Caco-2 (cell line): ENCODE data around the gene ADRA2A. TPM values are rescaled to one million over a fixed set of nuclear protein-coding genes. Genes with fewer than 3 reads are reported as not detected.

Experiments used
- BruUV-seq: library from RNA; stranded (reverse); fragments of 400-500 nt; replicated peaks from 2 replicates; lab custom pipeline; 2021; lab: Mats Ljungman, UMichigan
- CTCF ChIA-PET: fragments of 300-600 bp; sonication (Branson Sonifier 250); formaldehyde crosslinking; loops from one replicate; lab custom pipeline; 2022; ENCODE audit warnings: antibody characterized with exemption; lab: Charles Lee
- POLR2A ChIA-PET: fragments of 300-600 bp; sonication (Branson Sonifier 250); formaldehyde crosslinking; loops from one replicate; lab custom pipeline; 2022; ENCODE audit warnings: antibody characterized with exemption; lab: Charles Lee
- DNase-seq, 2 experiments: peaks; one replicate each; pipeline versions ENCODE4 v3.0.0 to v3.0.0-alpha.2; 2020 to 2022
- H3K27me3 ChIP-seq: replicated peaks from 2 replicates; pipeline ENCODE4 v1.6.0; 2011; ENCODE audit warnings: low read length; ENCODE audit not compliant: control insufficient read depth, insufficient read depth
- H3K36me3 ChIP-seq: 2 replicates; pipeline ENCODE4 v1.5.1; 2011; ENCODE audit warnings: low read length; ENCODE audit not compliant: control insufficient read depth, insufficient read depth
- H3K4me1 ChIP-seq: fragments of 250-450 bp; sonication (Bioruptor Pico); 2 replicates; pipeline ENCODE4 v1.5.1; 2020; ENCODE audit warnings: mild to moderate bottlenecking
- H3K4me3 ChIP-seq: 2 replicates; pipeline ENCODE4 v1.5.1; 2011; ENCODE audit warnings: low read depth, mild to moderate bottlenecking, control low read depth, low read length
- H3K9me3 ChIP-seq: fragments of 250-450 bp; sonication (Bioruptor Pico); 2 replicates; pipeline ENCODE4 v1.5.1; 2020; ENCODE audit warnings: mild to moderate bottlenecking, moderate library complexity
- H3K27ac Mint-ChIP-seq: one replicate; pipeline ENCODE4 v1.8.0; 2022; ENCODE audit warnings: mixed read lengths; ENCODE audit not compliant: unreplicated experiment
- H3K27me3 Mint-ChIP-seq: one replicate; pipeline ENCODE4 v1.8.0; 2022; ENCODE audit warnings: mixed read lengths; ENCODE audit not compliant: insufficient read depth, unreplicated experiment
- H3K36me3 Mint-ChIP-seq: one replicate; pipeline ENCODE4 v1.8.0; 2022; ENCODE audit warnings: mild to moderate bottlenecking, mixed read lengths; ENCODE audit not compliant: insufficient read depth, unreplicated experiment
- H3K4me1 Mint-ChIP-seq: one replicate; pipeline ENCODE4 v1.8.0; 2022; ENCODE audit warnings: low read depth, mixed read lengths; ENCODE audit not compliant: unreplicated experiment
- H3K4me3 Mint-ChIP-seq: one replicate; pipeline ENCODE4 v1.8.0; 2022; ENCODE audit warnings: mild to moderate bottlenecking, moderate library complexity, mixed read lengths; ENCODE audit not compliant: unreplicated experiment
- H3K9me3 Mint-ChIP-seq: one replicate; pipeline ENCODE4 v1.8.0; 2022; ENCODE audit warnings: mixed read lengths; ENCODE audit not compliant: unreplicated experiment
- intact Hi-C: fragments of 100-400 bp; cut with micrococcal nuclease; formaldehyde crosslinking; loops from one replicate; pipeline ENCODE4 v1.10.0; 2022; ENCODE audit not compliant: unreplicated experiment
- total RNA-seq: library from RNA; stranded (reverse); gene quantifications from 2 replicates; pipeline ENCODE4 v1.2.3, GENCODE V29; 2022
- TF ChIP-seq, protein P1 (sequence below), 2 experiments: fragments of 200-600 bp in 1 of 2; IDR thresholded peaks; 1 replicate in 1 of 2; 2 replicates in 1 of 2; pipeline versions ENCODE4 v1.5.1 to v1.8.0; 2011 to 2022; ENCODE audit warnings: antibody characterized with exemption in 1 of 2, control low read depth in 1 of 2, inconsistent platforms in 1 of 2, low read depth in 1 of 2, low read length in 1 of 2, mild to moderate bottlenecking in 1 of 2, moderate library complexity in 1 of 2; ENCODE audit not compliant: insufficient read depth in 1 of 2, severe bottlenecking in 1 of 2, unreplicated experiment in 1 of 2

ADRA2A gene
- total RNA-seq, 1 experiment from 2014 or later, result 0.70 TPM

DNA sequence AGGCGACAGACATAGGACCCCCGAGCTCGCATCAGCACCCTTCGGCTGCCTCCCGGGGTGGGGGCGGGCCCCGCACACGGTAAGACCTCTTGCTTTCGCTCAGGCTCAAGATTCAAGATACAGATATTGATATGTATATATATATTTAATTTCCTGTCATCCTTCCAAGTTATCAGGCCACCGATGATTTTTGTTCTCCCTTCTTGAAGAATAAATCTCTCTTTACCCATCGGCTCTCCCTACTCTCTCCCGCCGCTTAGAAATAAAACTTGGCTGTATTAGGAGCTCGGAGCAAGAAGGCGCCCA is 603 bp downstream of the ADRA2A start:
- H3K4me3 ChIP-seq, result peak overlapping the region; percentile 41
- no TSS peak for BruUV-seq
- POLR2A ChIA-PET, result no interaction called here
- Mint-ChIP-seq H3K4me3 (peak overlapping the region; percentile 75), H3K27ac (no peak overlapping the region), H3K27me3 (peaks cover 34% of the 10 kb centered on the region), H3K4me1 (peaks cover 8% of the 10 kb centered on the region), H3K9me3 (no peaks in the 10 kb centered on the region), H3K36me3 (no peaks in the 10 kb centered on the region)
- CTCF ChIA-PET, result interaction anchor here (0.8 kb wide), 1 partner anchor 180 kb away, joined by 3 read pairs; no protein-coding TSS in a partner anchor
- peaks cover 3% of the 10 kb centered on the region; the same call in 1 of the 2 replicates for H3K4me1 ChIP-seq
- intact Hi-C loops, result loop anchor here (2.0 to 10.0 kb wide), 3 partner anchors 127 to 1237 kb away; no protein-coding TSS in a partner anchor
- no peaks in the 10 kb centered on the region for H3K27me3 ChIP-seq
- no peak for DNase-seq
- TF ChIP-seq, protein P1, sequence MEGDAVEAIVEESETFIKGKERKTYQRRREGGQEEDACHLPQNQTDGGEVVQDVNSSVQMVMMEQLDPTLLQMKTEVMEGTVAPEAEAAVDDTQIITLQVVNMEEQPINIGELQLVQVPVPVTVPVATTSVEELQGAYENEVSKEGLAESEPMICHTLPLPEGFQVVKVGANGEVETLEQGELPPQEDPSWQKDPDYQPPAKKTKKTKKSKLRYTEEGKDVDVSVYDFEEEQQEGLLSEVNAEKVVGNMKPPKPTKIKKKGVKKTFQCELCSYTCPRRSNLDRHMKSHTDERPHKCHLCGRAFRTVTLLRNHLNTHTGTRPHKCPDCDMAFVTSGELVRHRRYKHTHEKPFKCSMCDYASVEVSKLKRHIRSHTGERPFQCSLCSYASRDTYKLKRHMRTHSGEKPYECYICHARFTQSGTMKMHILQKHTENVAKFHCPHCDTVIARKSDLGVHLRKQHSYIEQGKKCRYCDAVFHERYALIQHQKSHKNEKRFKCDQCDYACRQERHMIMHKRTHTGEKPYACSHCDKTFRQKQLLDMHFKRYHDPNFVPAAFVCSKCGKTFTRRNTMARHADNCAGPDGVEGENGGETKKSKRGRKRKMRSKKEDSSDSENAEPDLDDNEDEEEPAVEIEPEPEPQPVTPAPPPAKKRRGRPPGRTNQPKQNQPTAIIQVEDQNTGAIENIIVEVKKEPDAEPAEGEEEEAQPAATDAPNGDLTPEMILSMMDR (IDR thresholded peaks at IDR 0.05; ENCODE audit: insufficient read depth in 1 of 2, low read depth in 1 of 2, low read length in 1 of 2, severe bottlenecking in 1 of 2, unreplicated experiment in 1 of 2), result no peak
- H3K36me3 ChIP-seq, result no peaks in the 10 kb centered on the region
- H3K9me3 ChIP-seq, result no peaks in the 10 kb centered on the region

DNA sequence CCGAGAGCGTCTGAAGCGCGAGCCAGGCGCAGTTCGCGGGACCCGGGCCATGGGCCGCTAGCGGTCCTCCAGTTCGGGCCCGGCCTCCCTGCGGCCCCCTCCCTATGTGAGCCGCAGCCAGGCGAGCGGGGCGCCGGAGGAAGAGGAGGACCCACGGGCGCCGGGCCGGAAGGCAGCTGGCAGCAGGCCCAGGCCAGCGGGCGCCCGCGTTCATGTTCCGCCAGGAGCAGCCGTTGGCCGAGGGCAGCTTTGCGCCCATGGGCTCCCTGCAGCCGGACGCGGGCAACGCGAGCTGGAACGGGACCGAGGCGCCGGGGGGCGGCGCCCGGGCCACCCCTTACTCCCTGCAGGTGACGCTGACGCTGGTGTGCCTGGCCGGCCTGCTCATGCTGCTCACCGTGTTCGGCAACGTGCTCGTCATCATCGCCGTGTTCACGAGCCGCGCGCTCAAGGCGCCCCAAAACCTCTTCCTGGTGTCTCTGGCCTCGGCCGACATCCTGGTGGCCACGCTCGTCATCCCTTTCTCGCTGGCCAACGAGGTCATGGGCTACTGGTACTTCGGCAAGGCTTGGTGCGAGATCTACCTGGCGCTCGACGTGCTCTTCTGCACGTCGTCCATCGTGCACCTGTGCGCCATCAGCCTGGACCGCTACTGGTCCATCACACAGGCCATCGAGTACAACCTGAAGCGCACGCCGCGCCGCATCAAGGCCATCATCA is 1.1 kb downstream of the ADRA2A start:
- Histone ChIP-seq H3K9me3 (no peaks in the 10 kb centered on the region), H3K36me3 (no peaks in the 10 kb centered on the region), H3K27me3 (no peaks in the 10 kb centered on the region), H3K4me3 (no peak overlapping the region), H3K4me1 (peaks cover 3% of the 10 kb centered on the region; the same call in 1 of the 2 replicates)
- no peaks in the 10 kb centered on the region for H3K9me3 Mint-ChIP-seq
- peak overlapping the region; percentile 75 for H3K4me3 Mint-ChIP-seq
- no peak overlapping the region for H3K27ac Mint-ChIP-seq
- DNase-seq, result no peak
- peaks cover 34% of the 10 kb centered on the region for H3K27me3 Mint-ChIP-seq
- intact Hi-C loops, result loop anchor here (2.0 to 10.0 kb wide), 3 partner anchors 127 to 1237 kb away; no protein-coding TSS in a partner anchor
- TF ChIP-seq, protein P1 (IDR thresholded peaks at IDR 0.05; ENCODE audit: insufficient read depth in 1 of 2, low read depth in 1 of 2, low read length in 1 of 2, severe bottlenecking in 1 of 2, unreplicated experiment in 1 of 2), result no peak
- no TSS peak for BruUV-seq
- H3K36me3 Mint-ChIP-seq, result no peaks in the 10 kb centered on the region
- CTCF ChIA-PET, result no interaction called here
- peaks cover 8% of the 10 kb centered on the region for H3K4me1 Mint-ChIP-seq
- POLR2A ChIA-PET, result no interaction called here

DNA sequence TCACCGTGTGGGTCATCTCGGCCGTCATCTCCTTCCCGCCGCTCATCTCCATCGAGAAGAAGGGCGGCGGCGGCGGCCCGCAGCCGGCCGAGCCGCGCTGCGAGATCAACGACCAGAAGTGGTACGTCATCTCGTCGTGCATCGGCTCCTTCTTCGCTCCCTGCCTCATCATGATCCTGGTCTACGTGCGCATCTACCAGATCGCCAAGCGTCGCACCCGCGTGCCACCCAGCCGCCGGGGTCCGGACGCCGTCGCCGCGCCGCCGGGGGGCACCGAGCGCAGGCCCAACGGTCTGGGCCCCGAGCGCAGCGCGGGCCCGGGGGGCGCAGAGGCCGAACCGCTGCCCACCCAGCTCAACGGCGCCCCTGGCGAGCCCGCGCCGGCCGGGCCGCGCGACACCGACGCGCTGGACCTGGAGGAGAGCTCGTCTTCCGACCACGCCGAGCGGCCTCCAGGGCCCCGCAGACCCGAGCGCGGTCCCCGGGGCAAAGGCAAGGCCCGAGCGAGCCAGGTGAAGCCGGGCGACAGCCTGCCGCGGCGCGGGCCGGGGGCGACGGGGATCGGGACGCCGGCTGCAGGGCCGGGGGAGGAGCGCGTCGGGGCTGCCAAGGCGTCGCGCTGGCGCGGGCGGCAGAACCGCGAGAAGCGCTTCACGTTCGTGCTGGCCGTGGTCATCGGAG is 1.8 kb downstream of the ADRA2A start:
- no TSS peak for BruUV-seq
- intact Hi-C loops, result loop anchor here (10.0 kb wide), 2 partner anchors 126 to 1236 kb away; no protein-coding TSS in a partner anchor
- Histone ChIP-seq H3K4me3 (no peak overlapping the region), H3K4me1 (peaks cover 3% of the 10 kb centered on the region; the same call in 1 of the 2 replicates), H3K36me3 (no peaks in the 10 kb centered on the region), H3K27me3 (no peaks in the 10 kb centered on the region), H3K9me3 (no peaks in the 10 kb centered on the region)
- DNase-seq, result no peak
- ChIA-PET CTCF (no interaction called here), POLR2A (no interaction called here)
- Mint-ChIP-seq H3K36me3 (no peaks in the 10 kb centered on the region), H3K9me3 (no peaks in the 10 kb centered on the region), H3K27me3 (peaks cover 32% of the 10 kb centered on the region), H3K4me3 (peak overlapping the region; percentile 7), H3K27ac (no peak overlapping the region), H3K4me1 (peaks cover 8% of the 10 kb centered on the region)
- TF ChIP-seq, protein P1 (IDR thresholded peaks at IDR 0.05; ENCODE audit: insufficient read depth in 1 of 2, low read depth in 1 of 2, low read length in 1 of 2, severe bottlenecking in 1 of 2, unreplicated experiment in 1 of 2), result no peak
